ENCODE results near the gene DIPK2B. TPM values are rescaled to one million over a fixed set of nuclear protein-coding genes. Genes with fewer than 3 reads are reported as not detected.

The DIPK2B gene, protein sequence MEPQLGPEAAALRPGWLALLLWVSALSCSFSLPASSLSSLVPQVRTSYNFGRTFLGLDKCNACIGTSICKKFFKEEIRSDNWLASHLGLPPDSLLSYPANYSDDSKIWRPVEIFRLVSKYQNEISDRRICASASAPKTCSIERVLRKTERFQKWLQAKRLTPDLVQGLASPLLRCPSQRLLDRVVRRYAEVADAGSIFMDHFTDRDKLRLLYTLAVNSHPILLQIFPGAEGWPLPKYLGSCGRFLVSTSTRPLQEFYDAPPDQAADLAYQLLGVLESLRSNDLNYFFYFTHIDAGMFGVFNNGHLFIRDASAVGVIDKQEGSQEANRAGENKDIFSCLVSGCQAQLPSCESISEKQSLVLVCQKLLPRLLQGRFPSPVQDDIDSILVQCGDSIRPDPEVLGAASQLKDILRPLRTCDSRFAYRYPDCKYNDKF
- total RNA-seq: 27.1 TPM

DNA sequence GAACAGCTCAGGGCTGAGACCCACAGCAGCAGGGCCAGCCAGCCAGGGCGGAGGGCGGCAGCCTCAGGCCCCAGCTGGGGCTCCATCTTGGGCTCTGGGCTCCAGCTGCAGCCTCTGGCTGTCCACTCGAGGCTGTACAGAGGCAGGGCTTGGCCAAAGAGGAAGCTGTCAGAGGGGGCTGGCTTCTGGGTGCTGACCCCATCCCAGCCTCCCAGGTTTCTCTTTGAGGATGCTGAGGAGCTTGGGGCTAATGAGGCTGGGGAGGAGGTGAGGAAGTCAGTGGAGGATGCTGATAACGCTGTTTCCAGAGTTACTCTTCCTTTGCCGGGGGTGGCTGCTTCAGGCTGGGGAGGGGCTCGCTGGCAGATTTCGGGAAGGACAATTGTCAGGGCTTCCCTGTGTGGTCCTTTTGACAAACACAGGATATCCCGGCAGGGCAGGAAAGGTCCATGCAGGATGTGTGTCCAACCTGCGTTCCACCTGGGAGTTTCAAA is at the start of gene DIPK2B:
Gene DIPK2B (minus strand): TSS at position 136 of the 494 bp plus-strand sequence. CDS start 50 bp downstream, at position 86.
- DNase-seq (ENCODE audit: low spot score): no peak

DNA sequence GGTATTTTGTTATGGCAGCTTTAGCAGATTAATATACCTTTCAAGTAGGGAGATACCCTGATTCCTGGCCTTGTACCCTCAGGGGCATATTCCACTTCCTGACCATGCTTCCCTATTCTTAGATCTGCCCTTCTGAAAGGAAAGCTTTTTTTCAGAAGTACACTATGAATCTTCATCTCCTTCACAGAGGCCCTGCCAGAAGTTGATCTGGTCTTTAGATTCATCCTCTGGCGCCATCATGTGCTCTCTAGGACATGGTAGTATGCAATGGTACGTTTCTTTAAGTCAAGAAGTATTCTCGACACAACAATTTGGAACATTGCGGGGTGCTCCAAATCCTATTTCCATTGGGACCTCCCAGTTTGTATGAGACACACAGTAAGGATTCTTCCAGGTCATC is 39.6 kb upstream of the DIPK2B start:
- no peak for DNase-seq (ENCODE audit: low spot score)

DNA sequence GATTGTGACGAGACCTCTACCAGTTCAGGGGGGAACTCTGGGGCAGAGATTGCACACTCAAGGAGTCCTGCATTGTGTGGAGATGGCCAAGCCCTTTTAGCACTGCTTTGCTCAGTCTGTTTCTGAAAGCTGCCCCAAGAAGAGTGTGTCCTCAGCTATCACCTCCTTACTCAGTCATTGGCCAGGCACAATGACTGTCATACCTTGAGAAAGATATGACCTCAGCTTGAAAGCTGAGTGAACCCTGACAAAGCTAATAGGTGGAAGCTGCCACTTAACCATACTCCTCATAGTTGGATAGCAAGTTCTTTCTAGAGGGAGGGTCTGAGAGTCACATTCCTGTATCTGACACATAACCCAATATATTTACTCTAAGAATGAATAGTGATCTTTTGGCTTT is 37.8 kb upstream of the DIPK2B start:
- DNase-seq (ENCODE audit: low spot score): no peak

DNA sequence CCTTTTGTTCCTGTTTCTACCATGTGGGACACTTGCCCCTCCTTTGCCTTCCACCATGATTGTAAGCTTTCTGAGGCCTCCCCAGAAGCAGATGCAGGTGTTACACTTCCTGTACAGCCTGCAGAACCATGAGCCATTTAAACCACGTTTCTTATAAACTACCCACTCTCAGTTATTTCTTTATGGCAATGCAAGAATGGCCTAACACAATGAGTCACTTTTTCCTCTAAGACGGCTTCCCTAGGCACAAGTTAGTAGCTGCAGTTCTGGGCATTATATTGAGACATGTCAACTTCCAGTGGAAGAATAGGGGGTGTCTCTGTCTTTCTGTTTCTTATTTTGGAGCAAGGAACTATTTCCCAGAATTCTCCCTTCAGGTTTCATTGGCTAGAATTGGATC is 32.9 kb upstream of the DIPK2B start:
- DNase-seq (ENCODE audit: low spot score): no peak

DNA sequence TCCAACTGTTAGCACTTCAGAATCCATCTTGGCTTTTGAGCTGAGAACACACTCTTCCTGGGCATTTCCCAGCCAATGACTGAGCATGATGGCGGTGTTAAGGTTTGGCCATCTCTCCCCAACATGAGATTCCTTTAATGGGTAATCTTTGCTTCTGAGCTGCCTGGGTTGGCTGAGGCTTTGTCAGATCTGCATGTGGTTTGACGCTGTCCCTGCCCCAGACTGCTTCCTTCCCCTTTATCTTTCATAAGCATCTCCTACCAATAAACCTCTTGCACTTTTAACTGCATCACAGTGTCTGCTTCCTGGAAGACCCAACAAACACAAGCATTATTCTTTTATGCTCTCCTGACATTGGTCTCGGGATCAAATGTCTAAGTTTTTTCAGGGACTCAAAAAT is 31.5 kb upstream of the DIPK2B start:
- DNase-seq (ENCODE audit: low spot score): no peak

DNA sequence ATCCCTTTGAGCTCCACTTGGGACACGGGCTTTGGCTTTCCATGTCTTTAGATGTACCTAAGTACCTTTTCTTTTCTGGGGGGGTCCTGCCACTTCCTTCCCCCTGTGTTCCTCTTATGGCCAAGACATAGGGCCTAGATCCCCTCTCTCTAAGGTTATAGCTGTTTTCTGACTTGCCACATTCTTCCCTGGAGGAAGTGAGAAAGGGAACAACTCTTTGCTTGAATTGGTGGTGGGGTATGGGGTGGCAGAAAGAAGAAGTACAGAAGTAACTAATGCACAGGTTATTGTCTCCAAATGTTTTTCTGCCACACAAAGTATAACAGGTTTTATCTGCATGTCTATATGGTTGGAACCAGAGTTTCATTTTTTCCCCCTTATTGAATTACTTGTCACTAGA is 29.7 kb upstream of the DIPK2B start:
- DNase-seq (ENCODE audit: low spot score): no peak

DNA sequence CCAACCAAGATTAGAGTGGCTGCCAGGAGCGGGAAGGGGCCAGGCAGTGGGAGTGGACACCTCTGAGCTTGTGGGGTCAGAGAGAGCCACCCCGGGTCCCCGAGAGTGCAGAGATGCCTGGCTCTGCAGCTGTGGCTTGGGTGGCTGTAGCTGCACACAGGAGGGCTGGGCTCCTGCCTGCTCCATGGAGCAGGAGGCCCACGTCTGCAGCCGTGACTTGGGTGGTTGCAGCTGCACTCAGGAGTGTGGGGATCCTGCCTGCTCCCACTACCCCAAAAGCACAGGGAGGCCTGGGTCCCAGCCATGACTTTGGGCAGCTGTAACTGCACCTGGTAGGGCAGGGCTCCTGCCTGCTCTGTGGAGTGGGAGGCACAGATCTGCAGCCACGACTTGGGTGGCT is 28.7 kb upstream of the DIPK2B start:
- no peak for DNase-seq (ENCODE audit: low spot score)

DNA sequence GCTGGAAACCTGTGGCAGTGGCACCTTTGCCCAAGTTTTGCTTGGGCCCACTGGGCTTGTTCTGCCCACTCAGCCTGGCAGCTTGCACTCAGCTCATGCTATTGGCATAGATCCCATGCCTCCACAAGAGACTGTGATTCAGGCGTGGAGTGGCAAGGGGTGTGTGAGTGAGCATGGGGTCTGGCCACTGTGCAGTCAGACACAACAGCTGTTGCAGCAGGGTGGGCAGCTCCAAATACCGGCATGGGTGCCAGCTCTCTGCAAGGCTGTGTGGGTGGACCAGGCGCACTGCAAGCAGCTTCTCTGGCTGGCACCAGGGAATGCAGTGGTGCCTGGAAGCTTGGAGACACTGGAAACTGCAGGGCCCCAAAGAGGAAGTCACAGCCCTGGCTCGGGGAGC is 27.4 kb upstream of the DIPK2B start:
- no peak for DNase-seq (ENCODE audit: low spot score)

DNA sequence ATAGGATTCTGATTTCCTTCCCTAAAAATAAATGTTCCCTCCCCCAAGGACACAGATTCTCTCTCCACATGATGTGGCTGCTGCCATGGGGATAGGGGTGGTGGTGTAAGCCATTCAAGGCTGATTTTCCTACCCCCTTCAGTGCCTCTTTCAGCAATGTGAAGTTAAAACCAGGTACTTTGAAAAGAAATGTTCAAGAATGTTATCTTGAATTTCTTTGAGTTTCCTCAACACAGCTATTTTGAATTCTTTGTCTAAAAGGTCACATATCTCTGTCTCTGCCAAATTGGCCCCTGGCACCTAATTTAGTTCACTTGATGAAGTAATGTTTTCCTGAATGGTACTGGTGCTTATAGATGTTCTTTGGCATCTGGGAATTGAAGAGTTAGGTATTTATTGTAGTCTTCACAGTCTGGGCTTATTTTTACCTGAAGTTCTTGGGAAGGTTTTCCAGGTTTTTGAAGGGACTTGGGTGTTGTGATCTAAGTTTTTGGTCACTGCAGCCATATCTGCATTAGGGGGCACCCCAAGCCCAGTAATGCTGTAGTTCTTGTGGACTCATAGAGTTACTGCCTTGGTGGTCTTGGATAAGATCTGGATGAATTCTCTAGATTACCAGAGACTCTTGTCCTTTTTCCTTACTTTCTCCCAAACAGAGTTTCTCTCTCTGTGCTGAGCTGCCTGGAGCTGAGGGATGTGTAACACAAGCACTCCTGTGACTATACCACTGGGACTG is 7.6 kb upstream of the DIPK2B start:
- DNase-seq (ENCODE audit: low spot score): no peak

DNA sequence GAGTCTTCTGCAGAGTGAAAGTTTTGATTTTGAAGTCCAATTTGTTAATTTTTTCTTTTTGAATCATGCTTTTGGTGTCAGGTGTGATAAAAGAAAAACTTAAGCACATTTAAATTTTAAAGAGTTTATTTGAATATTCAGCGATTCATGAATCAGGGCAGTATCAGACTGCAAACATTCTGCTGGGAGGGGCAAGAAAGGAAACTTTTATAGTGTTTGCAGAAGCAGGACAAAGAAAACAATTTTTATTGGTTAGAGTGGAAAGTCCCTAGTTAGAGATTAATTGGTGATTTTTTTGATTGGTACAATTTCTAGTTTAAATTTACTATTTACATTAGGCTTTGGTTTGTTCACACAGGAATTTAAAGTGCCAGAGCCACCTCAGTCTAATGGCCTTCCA is 1.5 kb upstream of the DIPK2B start:
- no peak for DNase-seq (ENCODE audit: low spot score)

DNA sequence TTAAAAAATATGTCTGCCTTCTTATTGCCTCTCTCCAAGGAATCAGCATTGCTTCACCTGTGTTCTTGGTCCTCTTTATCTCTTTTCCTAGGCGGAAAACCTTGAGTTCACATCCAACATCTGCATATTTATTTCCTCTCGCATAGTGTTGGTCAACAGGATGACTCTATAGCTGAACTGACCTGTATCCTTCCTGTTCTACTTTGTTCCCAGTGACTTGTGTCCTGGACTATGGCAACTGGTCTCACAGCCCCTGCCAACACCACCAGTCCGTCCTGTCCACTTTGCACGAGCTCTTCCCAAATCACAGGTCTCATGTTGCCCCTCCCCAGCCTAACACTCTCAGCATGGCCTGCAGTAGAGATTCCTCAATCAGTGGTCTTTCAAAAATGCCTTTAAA is 2.0 kb downstream of the DIPK2B start:
- no peak for DNase-seq (ENCODE audit: low spot score)

DNA sequence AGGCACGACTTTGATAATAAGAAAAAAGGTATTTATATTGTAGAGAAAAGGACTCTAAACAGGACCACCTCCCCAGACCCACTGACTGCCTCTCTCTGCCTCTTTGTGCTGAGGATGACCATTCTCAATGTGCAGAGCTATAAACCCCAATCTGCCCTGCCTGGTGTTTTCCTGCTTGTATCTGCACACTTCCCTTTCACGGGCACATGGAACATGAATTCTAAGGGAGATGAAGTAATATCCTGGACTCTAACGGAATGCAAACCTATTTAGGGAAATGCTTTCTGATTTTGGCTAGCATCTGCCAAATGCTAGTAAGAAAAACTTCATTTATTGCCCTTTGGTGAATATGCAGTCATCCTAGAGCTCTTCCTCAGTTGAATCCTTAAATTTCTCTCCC is 2.4 kb downstream of the DIPK2B start:
- no peak for DNase-seq (ENCODE audit: low spot score)

DNA sequence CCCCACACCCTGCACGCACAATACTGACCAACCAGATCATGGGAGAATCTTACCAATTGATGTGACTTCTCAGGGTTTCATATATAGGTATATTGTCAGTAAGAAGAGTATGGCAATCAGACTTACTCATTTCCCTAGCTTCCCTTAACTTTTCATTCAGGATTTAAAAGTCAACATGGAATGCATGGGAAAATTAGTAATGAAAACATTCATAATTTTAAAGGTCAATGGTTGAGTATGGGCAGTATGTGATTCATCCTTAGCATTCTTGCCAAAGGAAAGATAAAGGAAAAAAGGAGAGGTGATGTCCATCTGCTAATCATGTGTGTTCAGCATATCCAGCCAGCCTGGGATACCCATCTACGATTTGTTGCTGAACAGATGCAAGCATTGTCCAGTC is 4.0 kb downstream of the DIPK2B start:
- no peak for DNase-seq (ENCODE audit: low spot score)

DNA sequence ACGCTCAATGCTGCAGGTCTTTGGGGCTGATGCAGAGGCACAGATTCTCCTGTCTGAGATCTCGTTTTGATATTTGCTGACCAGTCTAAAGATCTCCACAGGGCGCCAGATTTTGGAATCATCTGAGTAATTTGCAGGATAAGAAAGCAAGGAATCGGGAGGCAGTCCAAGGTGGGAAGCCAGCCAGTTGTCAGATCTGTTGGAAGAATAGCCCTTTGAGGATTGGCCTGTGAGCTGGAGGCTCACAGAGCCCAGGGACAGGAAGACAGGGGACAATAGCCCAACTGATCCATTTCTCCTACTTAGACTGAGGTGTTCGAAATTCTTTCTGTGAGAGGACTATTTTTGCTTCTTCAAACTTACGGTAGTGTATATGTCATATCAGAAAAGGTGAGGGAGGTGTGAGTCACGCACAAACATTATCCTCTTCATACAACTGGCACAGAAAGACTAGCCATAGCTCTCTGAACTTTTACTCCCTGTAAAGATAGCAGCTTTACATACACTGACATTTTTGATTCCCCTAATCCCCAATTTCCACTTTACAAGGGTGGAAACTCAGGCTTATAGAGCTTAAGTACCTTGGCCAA is 8.8 kb downstream of the DIPK2B start:
- no peak for DNase-seq (ENCODE audit: low spot score)

DNA sequence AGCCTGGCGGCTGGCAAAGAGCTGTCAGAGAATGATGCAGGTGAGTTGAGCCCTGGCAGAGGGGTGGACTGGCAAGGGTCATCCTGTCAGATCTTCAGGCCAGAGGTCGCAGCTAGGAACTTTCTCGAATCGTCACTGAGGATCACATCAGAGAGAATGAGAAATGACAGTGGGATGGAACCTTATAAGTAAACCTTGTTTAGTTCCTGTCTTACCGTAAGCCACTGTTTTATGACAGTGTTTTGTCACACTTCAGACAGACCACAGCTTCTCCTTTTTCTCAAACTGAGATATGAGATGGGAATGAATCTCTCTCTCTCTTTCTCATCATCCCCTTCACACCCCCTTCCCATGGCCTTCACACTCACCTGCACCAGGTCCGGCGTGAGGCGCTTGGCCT is 9.3 kb downstream of the DIPK2B start:
- no peak for DNase-seq (ENCODE audit: low spot score)

DNA sequence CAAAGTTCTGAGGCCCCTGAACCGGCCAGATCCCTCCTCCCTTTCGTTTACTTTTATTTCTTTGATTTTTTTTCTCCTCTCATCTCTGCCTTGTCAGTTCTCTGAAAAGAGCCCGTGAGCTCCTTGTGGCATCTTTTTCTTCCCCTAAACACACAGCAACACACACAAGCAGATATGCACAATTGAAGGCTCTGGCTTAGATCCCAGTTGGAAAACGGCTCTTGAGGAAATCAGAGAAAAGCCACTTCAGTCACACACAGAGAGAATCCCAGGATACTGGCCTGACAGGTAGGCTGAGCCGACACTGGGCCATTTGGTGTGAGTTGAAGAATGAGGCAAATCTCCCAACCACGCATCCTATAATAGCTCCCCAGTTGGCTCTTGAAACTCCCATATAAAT is 12.9 kb downstream of the DIPK2B start:
- no peak for DNase-seq (ENCODE audit: low spot score)

DNA sequence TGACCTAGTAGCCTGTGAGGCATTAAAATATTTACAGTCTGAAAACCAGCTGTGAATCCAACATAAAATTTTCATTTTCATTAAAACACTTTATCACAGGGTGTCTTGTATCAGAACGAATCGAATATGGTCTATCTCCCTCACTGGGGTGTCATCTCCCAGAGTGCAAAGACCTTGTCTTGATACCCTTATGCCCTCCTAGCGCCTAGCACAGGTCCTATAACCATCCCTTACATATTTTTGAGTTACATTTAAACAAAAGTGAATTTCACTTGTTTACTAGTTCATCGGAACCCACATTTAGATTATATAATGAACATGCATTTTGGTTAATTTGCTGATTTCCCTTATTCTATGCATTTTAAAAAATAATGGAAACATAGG is 14.0 kb downstream of the DIPK2B start:
- no peak for DNase-seq (ENCODE audit: low spot score)

DNA sequence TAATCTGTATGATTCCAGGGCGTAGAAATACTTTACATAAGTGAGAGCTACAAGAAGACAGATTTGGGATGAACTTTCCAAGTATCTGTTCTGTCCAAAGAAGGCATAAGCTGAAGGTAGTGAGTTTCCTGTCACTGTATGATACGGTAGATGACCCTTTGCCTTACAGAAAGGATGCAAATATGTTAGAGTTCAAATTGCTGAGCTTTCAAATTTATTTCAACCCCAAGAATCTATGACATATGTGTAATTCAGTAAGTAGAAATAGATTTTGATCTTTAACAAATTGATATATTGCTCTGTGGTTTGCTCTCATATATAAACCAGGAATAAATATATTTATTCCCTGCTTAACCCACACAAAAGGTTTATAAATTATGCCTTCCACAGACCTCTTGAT is 16.5 kb downstream of the DIPK2B start:
- no peak for DNase-seq (ENCODE audit: low spot score)

DNA sequence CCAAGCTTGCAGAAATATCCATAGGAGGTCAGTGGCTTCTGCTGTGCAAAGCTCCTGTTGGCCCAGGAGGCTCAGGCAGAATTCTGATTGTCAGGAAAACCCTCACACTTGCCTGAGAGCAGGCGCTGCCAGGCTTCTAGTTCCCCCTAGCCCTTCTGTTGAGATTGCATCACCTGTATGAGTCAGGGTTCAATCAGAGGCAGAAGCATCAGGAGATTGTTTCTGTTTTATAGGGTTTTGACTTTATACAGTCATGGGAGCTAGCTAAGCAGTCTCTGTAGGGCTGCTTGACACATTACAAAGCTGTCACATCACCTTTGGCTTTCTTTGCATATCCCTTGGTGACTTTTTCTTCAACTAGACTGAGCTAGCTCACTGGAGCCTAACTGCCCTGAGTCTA is 27.8 kb downstream of the DIPK2B start:
- DNase-seq (ENCODE audit: low spot score): no peak

DNA sequence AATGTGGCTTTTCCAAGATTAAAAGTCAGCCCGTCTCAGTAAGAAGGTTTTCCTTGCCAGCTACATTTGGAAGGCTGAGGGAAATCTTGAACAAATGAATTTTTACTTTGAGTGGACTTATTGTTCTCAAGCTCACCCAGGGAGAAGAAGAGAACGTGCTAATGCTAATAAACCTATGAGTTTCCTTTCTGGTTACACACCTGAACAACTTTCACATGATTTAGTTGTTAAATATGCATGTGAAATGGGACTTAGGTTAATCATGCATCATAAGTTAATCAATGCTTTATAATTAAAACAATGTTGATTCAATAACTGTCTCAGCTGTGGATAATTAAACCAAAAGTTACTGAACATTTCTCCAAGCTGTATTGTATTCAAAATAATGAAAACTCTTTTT is 33.9 kb downstream of the DIPK2B start:
- no peak for DNase-seq (ENCODE audit: low spot score)

DNA sequence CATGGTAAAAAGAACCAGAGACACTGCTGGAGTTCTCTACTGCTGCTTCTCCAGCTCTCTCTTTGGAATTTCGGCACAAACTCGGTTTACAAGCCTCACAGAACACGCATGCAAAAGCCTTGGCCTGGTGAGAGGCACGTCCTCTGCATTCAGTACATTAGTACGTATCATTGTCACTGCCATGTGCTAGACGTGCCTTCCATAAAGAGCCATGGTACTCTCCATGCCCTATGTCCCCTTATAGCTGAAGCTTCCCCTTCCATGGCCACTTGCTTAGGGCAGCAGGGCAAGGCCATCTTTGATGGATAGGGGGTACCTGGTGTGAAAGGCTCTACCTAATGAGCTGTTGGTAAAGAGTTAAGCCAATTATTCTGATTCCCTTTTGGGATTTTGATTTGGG is 35.0 kb downstream of the DIPK2B start:
- DNase-seq (ENCODE audit: low spot score): no peak

DNA sequence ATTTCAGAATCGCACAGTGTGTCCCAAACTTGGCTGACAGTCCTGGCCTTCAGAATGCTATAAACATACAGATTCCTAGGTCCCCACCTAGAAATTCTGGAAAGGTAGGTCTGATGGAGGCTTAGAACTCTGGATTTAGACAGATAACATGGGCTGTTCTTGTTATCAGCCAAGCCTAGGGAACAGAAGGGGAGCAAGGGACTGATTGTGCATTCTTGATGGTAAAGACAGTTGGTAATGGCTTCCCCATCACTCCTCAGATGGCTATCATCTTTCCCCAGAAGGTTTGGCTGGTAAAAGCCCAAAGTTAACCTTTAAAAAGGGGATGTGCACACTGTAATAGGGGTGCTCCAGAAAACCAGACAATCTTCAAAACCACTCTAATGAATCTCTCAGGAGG is 35.7 kb downstream of the DIPK2B start:
- no peak for DNase-seq (ENCODE audit: low spot score)

All from ureter (tissue), 1 donor.